HG03025 (cell line): ENCODE results near the gene ATP11A.

Experiments
- ATAC-seq: cut with Tn5 transposase; IDR thresholded peaks from one replicate; pipeline ENCODE4 v1.9.1; 2021; ENCODE audit warnings: mild to moderate bottlenecking, moderate library complexity; ENCODE audit not compliant: unreplicated experiment, low FRiP score

ATP11A gene

GRCh38 chr13:112809332-112810315, 119.8 kb downstream of the ATP11A start:
- no peak for ATAC-seq

GRCh38 chr13:112810608-112811007, 120.8 kb downstream of the ATP11A start:
- ATAC-seq = no peak

DNA sequence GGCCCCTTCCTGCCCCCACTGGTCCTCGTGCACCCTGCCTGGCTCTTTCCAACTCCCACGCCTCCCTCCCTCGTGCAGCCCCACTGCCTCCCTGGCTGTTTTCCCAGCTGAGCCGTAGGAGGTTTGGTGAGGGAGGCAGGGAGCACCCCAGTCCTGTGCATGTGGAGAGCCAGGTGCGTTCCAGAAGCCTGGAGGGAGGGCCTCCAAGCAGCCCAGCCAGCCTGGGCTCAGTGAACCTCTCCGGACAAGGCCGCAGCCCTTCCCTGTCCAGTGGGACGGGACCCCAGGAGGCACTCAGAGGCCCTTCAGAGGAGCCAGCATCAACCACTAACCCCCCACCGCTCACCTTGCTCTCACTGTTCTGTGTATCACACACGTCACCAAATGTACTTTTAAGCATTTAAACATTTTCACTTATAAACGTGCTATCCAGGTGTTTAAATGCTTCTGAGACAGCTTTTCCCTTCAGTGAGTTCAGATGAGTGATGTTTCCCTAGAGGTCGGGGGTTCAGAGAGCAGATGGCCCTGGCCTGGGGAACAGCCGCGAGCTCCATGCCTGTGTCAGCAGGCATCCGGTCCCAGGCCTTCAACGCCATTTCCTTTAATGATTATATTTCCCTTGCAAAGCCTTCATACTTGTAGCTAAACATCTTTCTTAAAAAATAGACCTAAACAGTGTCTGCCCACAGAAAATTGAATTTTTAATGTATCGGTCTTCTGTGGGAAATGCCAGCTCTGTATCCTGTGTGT, 122.6 kb downstream of the ATP11A start:
- ATAC-seq = no peak

DNA sequence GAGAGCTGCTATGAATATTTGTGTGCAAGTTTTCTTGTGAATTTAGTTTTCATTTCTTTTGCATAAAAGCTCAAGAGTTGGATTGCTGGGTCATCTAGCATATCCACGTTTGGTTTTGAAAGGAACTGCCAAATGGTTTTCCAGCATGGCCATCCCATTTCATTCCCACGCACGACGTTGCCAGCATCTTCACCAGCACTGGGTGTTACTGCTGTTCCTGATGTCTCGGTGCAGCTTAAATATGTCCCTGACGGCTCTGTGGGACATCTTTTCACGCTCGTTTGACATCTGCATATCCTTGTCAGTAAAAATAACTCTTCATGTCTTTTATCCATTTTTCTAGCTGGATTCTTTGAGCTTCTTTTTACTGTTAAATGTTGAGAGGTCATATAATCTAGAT, 123.7 kb downstream of the ATP11A start:
- ATAC-seq = no peak

- no peak for ATAC-seq
Observed at GRCh38 chr13:112814905-112815585, 125.2 kb downstream of the ATP11A start.

DNA sequence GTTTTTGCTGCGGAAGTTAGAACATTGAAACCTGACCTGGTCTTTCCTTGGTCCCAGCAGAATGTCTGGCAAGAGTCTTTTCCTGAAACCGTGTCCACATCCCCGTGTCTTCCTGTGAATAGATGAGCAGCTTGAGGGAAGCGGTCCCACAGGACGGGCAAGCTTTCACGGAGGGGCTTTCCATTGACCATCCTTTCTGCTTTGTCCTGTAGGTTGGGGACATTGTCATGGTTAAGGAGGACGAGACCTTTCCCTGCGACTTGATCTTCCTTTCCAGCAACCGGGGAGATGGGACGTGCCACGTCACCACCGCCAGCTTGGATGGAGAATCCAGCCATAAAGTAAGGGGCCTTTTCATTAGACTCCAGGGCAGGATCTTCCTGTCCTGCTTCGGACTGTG, 126.0 kb downstream of the ATP11A start:
- no peak for ATAC-seq

GRCh38 chr13:112818040-112818697, 128.3 kb downstream of the ATP11A start:
- no peak for ATAC-seq

- ATAC-seq = no peak
Observed at GRCh38 chr13:112818698-112819045, 128.8 kb downstream of the ATP11A start.

DNA sequence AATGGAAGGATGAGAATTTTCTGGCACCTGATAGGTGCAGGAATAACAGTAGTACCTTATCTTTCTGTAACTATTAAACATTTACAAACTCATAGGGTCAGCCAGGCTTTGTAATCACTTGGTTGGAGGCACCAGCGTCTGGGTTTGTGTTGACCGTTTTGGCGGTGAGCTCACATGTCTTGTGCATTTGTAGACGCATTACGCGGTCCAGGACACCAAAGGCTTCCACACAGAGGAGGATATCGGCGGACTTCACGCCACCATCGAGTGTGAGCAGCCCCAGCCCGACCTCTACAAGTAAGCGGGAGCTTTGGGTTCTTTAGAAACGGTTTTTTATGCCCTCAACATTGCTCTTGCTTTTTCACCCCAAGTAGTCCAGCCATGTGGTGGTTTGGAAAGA, 129.3 kb downstream of the ATP11A start:
- no peak for ATAC-seq

DNA sequence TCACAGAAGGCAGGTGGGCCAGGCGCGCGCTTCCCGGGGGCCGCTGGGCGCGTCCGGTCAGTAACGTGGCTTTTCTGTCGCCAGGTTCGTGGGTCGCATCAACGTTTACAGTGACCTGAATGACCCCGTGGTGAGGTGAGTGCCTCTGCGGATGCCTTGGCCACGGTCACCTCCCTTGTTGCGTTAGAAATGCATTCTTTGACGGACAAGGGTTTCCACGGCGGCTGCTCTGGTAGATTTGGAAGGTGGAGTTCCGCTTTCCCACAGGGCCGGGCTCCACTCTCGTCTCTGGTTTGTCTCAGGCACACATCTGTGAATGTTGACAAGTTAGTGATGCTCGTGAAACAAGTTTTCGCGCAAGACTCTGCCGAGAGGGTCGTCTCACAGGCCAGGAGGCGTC, 130.0 kb downstream of the ATP11A start:
- ATAC-seq = no peak

GRCh38 chr13:112820318-112820717, 130.5 kb downstream of the ATP11A start:
- ATAC-seq = no peak

DNA sequence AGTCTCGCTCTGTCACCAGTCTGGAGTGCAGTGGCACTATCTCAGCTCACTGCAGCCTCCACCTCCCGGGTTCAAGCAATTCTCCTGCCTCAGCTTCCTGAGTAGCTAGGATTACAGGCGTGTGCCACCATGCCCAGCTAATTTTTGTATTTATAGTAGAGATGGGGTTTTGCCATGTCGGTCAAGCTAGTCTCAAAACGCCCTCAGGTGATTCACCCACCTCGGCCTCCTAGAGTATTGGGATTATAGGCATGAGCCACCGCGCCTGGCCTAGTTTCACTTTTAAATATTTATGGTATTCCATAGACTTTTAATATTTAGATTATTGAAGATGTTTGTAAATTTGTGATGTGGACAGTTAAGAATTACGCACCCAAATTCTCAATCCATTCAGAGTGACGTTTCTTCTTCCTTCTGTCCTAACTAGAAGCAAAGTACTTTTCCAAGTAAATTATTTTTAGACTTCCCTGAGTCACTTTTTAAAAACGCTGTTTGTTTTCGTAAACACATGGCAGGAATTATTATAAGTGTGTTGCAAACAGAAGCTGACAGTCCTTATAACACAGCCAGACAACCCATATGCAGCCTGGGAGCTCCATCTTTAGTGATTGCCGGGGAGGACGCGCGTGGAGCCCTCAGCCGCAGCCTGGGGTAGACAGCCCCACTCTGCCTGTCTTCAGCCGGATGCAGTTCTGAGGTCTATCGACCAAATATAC, 131.7 kb downstream of the ATP11A start:
- ATAC-seq = no peak

- no peak for ATAC-seq
Observed at GRCh38 chr13:112822851-112823250, 133.0 kb downstream of the ATP11A start.

- no peak for ATAC-seq
Observed at GRCh38 chr13:112824429-112824828, 134.6 kb downstream of the ATP11A start.

DNA sequence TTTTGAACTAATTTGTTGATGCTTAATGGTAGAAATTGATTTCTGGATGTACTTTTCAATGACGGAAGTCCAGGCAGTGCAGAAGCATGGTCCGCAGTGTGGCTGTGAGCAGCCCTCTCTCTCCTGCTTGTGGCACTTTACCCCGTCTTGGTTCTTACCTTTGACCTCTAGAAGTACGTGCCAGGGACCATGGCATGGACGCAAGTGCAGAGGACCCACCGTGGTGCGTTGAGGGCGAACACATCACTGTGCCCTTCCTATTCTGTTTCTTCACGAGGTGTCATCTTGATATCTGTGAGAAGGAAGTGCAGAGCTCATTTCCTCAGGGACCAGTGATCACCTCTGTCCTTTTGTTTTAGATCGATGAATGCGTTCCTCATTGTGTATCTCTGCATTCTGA, 135.2 kb downstream of the ATP11A start:
- ATAC-seq = no peak

- no peak for ATAC-seq
Observed at GRCh38 chr13:112825875-112826274, 136.0 kb downstream of the ATP11A start.

DNA sequence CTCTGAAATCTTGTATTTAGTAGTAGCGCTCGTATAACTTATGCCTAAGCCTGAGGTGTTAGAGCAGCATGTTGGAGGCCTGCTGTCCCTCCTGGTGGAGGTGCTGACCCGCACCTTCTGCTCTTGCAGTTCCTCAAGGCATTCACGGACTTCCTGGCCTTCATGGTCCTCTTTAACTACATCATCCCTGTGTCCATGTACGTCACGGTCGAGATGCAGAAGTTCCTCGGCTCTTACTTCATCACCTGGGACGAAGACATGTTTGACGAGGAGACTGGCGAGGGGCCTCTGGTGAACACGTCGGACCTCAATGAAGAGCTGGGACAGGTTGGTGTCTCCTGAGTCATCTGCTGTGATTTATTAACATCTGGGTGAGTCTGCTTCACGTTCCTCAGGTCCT, 136.7 kb downstream of the ATP11A start:
- ATAC-seq = no peak

- ATAC-seq = no peak
Observed at GRCh38 chr13:112828082-112828699, 138.4 kb downstream of the ATP11A start.

DNA sequence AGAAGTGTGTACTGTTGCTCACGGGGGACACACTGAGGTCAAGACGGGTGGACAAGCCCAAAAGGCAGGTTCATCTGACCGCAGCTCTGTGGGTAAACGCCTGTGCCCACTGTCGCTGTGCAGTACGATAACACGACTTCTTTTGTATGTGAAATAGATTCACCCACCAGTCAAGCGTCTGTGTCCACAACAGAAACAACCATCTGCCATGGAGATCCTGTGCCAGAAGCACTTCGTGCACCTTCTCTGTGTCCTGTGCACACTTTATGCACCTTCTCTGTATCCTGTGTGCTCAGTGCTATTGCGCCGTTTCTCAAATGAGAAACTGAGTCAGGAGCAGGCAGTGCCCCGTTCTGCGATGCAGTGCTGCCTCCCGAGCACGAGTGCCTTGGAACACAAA, 138.9 kb downstream of the ATP11A start:
- no peak for ATAC-seq

GRCh38 chr13:112831196-112831595, 141.4 kb downstream of the ATP11A start:
- ATAC-seq = no peak
